OCI-LY1 (cell line): Measurements from ENCODE around the gene SLIT3.

Experiments
- CTCF ChIP-seq: fragments of 200-600 bp; sonication (generic), shearing (Covaris generic); IDR thresholded peaks from 2 replicates; pipeline ENCODE4 v1.5.1; 2017; ENCODE audit warnings: mild to moderate bottlenecking, antibody characterized with exemption, low read length, moderate library complexity, mixed read lengths
- EZH2 ChIP-seq: fragments of 200-600 bp; sonication (generic), shearing (Covaris generic); IDR thresholded peaks from 2 replicates; pipeline ENCODE4 v1.8.0; 2017; ENCODE audit warnings: borderline replicate concordance, mixed run types, mild to moderate bottlenecking, antibody characterized with exemption, low read length, moderate library complexity, mixed read lengths

GRCh38 chr5:168941901-168942300 lies 359.0 kb downstream of the SLIT3 start:
- TF ChIP-seq CTCF (no peak), EZH2 (no peak)
